ENCODE data around the gene ST6GALNAC4.

DNA sequence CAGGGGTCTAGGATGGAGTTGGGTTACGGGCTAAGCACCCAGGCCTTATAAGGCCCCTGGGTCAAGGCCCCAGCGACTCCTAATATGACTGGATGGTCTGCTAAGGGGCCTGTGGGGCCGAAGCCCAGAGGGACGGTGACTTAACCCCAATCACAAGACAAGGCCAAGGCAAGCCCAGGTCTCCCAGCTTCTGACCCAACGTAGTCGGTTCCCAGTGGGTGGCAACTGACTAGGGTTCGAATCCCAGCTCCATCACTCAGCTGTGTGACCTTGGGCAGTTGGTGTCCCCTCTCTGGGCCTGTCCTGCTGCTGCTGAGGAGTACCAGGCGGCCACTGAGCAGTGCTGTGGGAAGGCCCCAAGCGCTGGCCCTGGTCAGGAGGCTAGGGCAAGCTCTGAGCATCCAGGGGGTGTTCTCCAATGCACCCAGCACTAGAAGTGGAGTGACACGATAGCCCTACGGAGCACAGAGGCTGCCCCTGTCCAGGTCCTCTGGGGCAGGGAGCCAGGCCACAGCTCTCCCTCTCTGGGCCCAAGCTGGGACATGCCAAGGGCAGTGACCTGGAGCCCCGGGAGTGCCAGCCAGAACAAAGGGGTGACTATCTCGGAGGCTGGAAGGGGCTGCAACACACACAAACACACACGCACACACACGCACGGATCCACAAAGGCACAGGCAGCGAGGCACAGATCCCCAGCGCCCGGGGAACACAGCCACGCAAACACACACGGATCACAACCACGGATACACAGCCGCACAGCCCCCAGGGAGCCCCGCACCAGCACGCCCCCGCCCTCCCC is 39.9 kb downstream of the ST6GALNAC4 start:
- TF ChIP-seq CTCF (IDR thresholded peaks at IDR 0.05) (no peak), EZH2 (IDR thresholded peaks at IDR 0.05; ENCODE audit: borderline replicate concordance, insufficient read depth, low read depth, low read length, poor library complexity, severe bottlenecking) (no peak)

All from B cell (primary cell).